ENCODE results near the gene HEATR1. TPM values are rescaled to one million over a fixed set of nuclear protein-coding genes. Genes with fewer than 3 reads are reported as not detected.

The HEATR1 gene, protein sequence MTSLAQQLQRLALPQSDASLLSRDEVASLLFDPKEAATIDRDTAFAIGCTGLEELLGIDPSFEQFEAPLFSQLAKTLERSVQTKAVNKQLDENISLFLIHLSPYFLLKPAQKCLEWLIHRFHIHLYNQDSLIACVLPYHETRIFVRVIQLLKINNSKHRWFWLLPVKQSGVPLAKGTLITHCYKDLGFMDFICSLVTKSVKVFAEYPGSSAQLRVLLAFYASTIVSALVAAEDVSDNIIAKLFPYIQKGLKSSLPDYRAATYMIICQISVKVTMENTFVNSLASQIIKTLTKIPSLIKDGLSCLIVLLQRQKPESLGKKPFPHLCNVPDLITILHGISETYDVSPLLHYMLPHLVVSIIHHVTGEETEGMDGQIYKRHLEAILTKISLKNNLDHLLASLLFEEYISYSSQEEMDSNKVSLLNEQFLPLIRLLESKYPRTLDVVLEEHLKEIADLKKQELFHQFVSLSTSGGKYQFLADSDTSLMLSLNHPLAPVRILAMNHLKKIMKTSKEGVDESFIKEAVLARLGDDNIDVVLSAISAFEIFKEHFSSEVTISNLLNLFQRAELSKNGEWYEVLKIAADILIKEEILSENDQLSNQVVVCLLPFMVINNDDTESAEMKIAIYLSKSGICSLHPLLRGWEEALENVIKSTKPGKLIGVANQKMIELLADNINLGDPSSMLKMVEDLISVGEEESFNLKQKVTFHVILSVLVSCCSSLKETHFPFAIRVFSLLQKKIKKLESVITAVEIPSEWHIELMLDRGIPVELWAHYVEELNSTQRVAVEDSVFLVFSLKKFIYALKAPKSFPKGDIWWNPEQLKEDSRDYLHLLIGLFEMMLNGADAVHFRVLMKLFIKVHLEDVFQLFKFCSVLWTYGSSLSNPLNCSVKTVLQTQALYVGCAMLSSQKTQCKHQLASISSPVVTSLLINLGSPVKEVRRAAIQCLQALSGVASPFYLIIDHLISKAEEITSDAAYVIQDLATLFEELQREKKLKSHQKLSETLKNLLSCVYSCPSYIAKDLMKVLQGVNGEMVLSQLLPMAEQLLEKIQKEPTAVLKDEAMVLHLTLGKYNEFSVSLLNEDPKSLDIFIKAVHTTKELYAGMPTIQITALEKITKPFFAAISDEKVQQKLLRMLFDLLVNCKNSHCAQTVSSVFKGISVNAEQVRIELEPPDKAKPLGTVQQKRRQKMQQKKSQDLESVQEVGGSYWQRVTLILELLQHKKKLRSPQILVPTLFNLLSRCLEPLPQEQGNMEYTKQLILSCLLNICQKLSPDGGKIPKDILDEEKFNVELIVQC (N-terminal part only)
- polyA plus RNA-seq (2012; rRNA removed) = 10.6 and 15.2 TPM in 2 replicates
- 10.1 and 10.2 TPM in 2 replicates for polyA plus RNA-seq (2012; cell fraction: cytosol; rRNA removed)
- polyA plus RNA-seq (2012; cell fraction: nucleus; rRNA removed) = 20.2 and 39.4 TPM in 2 replicates

DNA sequence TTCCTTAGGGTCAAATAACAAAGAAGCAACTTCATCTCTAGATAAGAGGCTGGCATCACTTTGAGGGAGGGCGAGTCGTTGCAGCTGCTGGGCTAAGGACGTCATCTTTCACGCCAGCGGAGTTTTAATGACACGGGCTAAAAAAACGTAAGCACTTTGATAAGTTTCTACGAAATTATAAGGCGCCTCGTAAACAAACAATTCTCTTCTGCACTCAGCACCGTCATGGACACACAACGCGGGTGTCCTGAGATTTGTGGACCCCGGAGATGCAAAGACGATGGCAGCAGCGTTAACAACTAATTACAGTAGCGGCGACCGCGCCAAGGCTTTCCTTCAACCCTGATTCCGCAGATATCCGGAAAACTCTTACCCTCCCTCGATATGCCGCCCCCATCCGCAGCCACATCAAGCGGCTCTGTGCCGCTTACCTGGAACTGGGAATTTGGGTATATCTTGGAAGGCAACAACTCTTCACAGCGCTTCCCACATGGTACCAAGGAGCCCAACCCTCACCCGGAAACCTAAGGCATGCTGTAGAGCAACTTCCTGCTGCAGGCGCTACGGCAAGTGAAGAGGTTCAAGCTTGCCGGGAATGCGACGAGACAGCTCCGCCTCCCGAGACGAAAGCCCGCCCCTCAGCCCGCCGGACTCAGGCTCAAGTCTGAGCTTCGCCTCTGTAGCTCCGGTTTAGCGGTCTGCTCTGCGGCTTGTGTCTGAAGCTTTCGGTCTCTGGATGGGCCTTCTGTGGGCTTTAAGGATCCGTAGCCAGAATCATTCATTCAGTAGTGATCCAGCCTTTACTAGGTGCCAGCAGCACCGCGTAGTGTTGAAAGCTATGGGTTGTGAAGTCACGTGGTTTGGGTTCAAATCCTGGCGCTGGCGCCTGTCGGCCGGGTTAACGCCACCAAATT, at the start of gene HEATR1:
Gene HEATR1, minus strand, starts transcription at position 526 of the 914 bp plus-strand sequence. Its CDS starts 421 bp downstream, at position 105.
- Histone ChIP-seq H3F3A (replicated peaks; ENCODE audit: insufficient read depth) (no peaks in the 10 kb centered on the region), H3K9me2 (no peaks in the 10 kb centered on the region), H3K27me3 (ENCODE audit: insufficient read depth) (no peaks in the 10 kb centered on the region), H3K9me3 (no peaks in the 10 kb centered on the region), H3K79me2 (ENCODE audit: insufficient read depth) (peaks cover 49% of the 10 kb centered on the region), H3K9ac (peak within 1 kb of the TSS; percentile 77), H2AFZ (ENCODE audit: low read depth) (peak within 1 kb of the TSS; percentile 92), H3K4me2 (peak within 1 kb of the TSS; percentile 85), H4K20me1 (ENCODE audit: insufficient read depth) (no peaks in the 10 kb centered on the region), H3K36me3 (replicated peaks in 1 of 2; ENCODE audit: control insufficient read depth in 1 of 2, insufficient read depth in 2 of 2, low read length in 1 of 2) (peaks cover 9 to 21% of the 10 kb centered on the region in 2 experiments), H3K4me1 (ENCODE audit: control insufficient read depth in 1 of 2, insufficient read depth in 2 of 2, low read depth in 1 of 2, low read length in 1 of 2) (peaks cover 0 to 5% of the 10 kb centered on the region in 2 experiments; a peak in 2 of 4 replicates), H3K27ac (ENCODE audit: low read depth in 2 of 2, low read length in 1 of 2) (peak within 1 kb of the TSS; percentile 52 to 85; a peak in 3 of 4 replicates), H3K4me3 (ENCODE audit: low read depth in 2 of 2, low read length in 1 of 2) (peak within 1 kb of the TSS; percentile 74 to 76)
- under 1% methylated on average over 45 of the region's 54 CpGs for WGBS (ENCODE audit: low lambda C conversion rate)
- DNase-seq = peak; percentile 86
- ChIA-PET POLR2A (interaction anchor here (0.8 to 1.4 kb wide), 4 partner anchors 69 to 191 kb away, joined by 3 to 4 read pairs (median 3); partner anchors contain the start of gene MTR), CTCF (interaction anchor here (0.6 to 2.1 kb wide), 7 partner anchors 28 to 958 kb away, joined by 3 to 10 read pairs (median 3); no protein-coding TSS in a partner anchor)
- TF ChIP-seq MXI1 (IDR thresholded peaks at IDR 0.05; ENCODE audit: low read depth, low read length) (peak; percentile 100), SMC3 (IDR thresholded peaks at IDR 0.05; ENCODE audit: low read depth, low read length) (peak; percentile 25; the same call in 1 of the 2 replicates), TEAD4 (IDR thresholded peaks at IDR 0.05; ENCODE audit: borderline replicate concordance, insufficient read depth) (no peak), TAF1 (IDR thresholded peaks at IDR 0.05; ENCODE audit: borderline replicate concordance, low read depth, low read length) (0 out of 2 replicates have a peak, but pooled peaks have one; percentile 54), RFX5 (IDR thresholded peaks at IDR 0.05; ENCODE audit: low read length) (peak; percentile 50; the same call in 1 of the 2 replicates), CHD2 (IDR thresholded peaks at IDR 0.05; ENCODE audit: low read length, partially characterized antibody) (peak; percentile 85), RXRA (IDR thresholded peaks at IDR 0.05; ENCODE audit: borderline replicate concordance, low read depth) (no peak), SIN3A (IDR thresholded peaks at IDR 0.05; ENCODE audit: borderline replicate concordance, low read depth, low read length) (peak; percentile 97), YY1 (IDR thresholded peaks at IDR 0.05; ENCODE audit: low read depth) (no peak; the same call in 1 of the 2 replicates), NRF1 (IDR thresholded peaks at IDR 0.05; ENCODE audit: low read depth, low read length) (no peak), TCF12 (IDR thresholded peaks at IDR 0.05) (peak; percentile 48; the same call in 1 of the 2 replicates)
- TF ChIP-seq, protein P1, sequence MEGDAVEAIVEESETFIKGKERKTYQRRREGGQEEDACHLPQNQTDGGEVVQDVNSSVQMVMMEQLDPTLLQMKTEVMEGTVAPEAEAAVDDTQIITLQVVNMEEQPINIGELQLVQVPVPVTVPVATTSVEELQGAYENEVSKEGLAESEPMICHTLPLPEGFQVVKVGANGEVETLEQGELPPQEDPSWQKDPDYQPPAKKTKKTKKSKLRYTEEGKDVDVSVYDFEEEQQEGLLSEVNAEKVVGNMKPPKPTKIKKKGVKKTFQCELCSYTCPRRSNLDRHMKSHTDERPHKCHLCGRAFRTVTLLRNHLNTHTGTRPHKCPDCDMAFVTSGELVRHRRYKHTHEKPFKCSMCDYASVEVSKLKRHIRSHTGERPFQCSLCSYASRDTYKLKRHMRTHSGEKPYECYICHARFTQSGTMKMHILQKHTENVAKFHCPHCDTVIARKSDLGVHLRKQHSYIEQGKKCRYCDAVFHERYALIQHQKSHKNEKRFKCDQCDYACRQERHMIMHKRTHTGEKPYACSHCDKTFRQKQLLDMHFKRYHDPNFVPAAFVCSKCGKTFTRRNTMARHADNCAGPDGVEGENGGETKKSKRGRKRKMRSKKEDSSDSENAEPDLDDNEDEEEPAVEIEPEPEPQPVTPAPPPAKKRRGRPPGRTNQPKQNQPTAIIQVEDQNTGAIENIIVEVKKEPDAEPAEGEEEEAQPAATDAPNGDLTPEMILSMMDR (IDR thresholded peaks at IDR 0.05) = no peak
- TF ChIP-seq, protein P2, sequence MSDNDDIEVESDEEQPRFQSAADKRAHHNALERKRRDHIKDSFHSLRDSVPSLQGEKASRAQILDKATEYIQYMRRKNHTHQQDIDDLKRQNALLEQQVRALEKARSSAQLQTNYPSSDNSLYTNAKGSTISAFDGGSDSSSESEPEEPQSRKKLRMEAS (IDR thresholded peaks at IDR 0.05; ENCODE audit: low read depth) = peak; percentile 99
- TF ChIP-seq, protein P3, sequence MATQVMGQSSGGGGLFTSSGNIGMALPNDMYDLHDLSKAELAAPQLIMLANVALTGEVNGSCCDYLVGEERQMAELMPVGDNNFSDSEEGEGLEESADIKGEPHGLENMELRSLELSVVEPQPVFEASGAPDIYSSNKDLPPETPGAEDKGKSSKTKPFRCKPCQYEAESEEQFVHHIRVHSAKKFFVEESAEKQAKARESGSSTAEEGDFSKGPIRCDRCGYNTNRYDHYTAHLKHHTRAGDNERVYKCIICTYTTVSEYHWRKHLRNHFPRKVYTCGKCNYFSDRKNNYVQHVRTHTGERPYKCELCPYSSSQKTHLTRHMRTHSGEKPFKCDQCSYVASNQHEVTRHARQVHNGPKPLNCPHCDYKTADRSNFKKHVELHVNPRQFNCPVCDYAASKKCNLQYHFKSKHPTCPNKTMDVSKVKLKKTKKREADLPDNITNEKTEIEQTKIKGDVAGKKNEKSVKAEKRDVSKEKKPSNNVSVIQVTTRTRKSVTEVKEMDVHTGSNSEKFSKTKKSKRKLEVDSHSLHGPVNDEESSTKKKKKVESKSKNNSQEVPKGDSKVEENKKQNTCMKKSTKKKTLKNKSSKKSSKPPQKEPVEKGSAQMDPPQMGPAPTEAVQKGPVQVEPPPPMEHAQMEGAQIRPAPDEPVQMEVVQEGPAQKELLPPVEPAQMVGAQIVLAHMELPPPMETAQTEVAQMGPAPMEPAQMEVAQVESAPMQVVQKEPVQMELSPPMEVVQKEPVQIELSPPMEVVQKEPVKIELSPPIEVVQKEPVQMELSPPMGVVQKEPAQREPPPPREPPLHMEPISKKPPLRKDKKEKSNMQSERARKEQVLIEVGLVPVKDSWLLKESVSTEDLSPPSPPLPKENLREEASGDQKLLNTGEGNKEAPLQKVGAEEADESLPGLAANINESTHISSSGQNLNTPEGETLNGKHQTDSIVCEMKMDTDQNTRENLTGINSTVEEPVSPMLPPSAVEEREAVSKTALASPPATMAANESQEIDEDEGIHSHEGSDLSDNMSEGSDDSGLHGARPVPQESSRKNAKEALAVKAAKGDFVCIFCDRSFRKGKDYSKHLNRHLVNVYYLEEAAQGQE (IDR thresholded peaks at IDR 0.05; ENCODE audit: low read depth, low read length) = 0 out of 2 replicates have a peak, but pooled peaks have one; percentile 40
- TF ChIP-seq, protein P4, sequence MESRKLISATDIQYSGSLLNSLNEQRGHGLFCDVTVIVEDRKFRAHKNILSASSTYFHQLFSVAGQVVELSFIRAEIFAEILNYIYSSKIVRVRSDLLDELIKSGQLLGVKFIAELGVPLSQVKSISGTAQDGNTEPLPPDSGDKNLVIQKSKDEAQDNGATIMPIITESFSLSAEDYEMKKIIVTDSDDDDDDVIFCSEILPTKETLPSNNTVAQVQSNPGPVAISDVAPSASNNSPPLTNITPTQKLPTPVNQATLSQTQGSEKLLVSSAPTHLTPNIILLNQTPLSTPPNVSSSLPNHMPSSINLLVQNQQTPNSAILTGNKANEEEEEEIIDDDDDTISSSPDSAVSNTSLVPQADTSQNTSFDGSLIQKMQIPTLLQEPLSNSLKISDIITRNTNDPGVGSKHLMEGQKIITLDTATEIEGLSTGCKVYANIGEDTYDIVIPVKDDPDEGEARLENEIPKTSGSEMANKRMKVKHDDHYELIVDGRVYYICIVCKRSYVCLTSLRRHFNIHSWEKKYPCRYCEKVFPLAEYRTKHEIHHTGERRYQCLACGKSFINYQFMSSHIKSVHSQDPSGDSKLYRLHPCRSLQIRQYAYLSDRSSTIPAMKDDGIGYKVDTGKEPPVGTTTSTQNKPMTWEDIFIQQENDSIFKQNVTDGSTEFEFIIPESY (IDR thresholded peaks at IDR 0.05; ENCODE audit: borderline replicate concordance, low read depth) = 0 out of 2 replicates have a peak, but pooled peaks have one; percentile 23
